ENCODE data around the gene ITPRID1. TPM values are rescaled to one million over a fixed set of nuclear protein-coding genes. Genes with fewer than 3 reads are reported as not detected.

ITPRID1 gene
- total RNA-seq, 4 donors from 2014 or later, result not detected

DNA sequence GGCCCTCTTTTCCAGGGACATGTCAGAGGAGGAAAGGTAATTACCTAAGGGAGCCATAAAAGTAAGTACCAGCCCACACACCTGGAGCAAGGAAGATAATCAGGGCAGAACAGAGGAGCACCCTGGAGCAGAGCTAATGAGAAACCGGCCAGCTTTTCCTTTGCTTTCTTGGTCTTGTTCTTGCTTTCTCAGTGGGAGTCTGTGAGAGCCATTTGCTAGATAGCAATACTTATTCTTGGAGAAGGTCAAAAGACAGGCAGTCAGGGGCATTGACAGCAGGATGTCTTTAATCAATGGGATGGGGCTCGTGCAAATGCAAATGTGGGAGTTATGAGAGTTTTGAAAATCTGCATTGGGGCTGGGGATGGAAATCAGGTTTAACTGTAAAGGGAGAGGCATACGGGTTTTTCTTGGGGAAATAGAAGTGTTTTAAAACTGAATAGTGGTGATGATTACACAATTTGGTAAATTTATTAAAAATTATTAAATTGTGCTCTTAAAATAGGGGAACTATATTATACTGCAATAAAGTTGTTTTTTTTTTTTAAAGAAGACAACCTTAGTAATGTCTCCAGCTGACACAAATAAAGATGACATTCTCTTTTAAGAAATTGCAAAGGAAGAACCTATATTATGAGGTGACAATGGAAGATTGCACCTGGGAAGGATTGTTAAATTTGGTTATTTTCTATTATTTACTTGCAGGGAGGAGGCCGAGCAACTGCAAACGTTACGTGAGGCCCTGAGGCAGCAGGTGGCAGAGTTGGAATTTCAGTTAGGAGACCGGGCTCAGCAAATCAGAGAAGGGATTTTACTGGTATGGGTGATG is 137.6 kb downstream of the ITPRID1 start:
- H3K36me3 ChIP-seq, result no peaks in the 10 kb centered on the region
- ATAC-seq, result no peak
- H3K27me3 ChIP-seq, result no peaks in the 10 kb centered on the region
- H3K4me3 ChIP-seq, result no peak overlapping the region
- in situ Hi-C loops (cut with MboI; ENCODE audit: low sequenced_read_pairs in 4 of 4) (no loop called here), intact Hi-C loops (cut with DNase I; ENCODE audit: low total_unique reads) (no loop called here)
- H3K4me1 ChIP-seq, result no peaks in the 10 kb centered on the region
- H3K9me3 ChIP-seq, result no peaks in the 10 kb centered on the region
- no peak overlapping the region for H3K27ac ChIP-seq
- DNase-seq, result no peak
- TF ChIP-seq POLR2A (IDR thresholded peaks at IDR 0.05), result no peak
- TF ChIP-seq, protein P1, sequence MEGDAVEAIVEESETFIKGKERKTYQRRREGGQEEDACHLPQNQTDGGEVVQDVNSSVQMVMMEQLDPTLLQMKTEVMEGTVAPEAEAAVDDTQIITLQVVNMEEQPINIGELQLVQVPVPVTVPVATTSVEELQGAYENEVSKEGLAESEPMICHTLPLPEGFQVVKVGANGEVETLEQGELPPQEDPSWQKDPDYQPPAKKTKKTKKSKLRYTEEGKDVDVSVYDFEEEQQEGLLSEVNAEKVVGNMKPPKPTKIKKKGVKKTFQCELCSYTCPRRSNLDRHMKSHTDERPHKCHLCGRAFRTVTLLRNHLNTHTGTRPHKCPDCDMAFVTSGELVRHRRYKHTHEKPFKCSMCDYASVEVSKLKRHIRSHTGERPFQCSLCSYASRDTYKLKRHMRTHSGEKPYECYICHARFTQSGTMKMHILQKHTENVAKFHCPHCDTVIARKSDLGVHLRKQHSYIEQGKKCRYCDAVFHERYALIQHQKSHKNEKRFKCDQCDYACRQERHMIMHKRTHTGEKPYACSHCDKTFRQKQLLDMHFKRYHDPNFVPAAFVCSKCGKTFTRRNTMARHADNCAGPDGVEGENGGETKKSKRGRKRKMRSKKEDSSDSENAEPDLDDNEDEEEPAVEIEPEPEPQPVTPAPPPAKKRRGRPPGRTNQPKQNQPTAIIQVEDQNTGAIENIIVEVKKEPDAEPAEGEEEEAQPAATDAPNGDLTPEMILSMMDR (IDR thresholded peaks at IDR 0.05 in 4 of 5, conservative IDR thresholded peaks at IDR 0.05 in 1 of 5), result no peak

DNA sequence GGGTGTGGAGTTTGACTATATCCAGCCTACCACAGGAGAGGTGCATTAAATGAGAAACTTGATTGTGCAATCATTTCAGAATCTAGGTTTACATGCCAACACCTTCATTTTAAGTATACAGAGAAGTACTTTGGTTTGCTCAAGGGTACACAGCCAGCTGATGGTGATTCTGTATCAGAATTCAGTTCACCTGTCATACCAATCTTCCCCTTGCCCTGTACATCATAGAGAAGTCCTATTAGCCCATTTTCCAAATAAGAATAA is 138.1 kb downstream of the ITPRID1 start:
- intact Hi-C loops (cut with DNase I; ENCODE audit: low total_unique reads), result no loop called here
- no peaks in the 10 kb centered on the region for H3K9me3 ChIP-seq
- ATAC-seq, result no peak

DNA sequence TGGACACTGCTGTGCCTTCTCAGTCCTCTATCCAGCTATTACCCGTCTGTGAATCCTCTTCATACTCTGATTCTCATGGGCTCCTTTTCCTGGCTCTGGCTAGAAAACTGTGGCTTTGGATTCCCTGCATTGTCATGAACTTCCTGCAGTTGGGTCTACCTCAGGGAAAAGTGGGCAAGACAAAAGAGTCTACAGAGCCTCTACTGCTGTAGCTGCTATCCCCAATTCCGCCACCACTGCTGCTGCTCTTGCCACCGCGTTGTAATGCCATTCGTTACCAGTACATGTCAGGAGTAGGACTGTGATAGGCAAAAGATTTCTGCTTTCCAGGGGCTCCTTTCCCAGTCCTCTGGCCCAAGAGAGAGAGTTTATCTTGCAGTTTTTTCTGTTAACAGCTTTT is 149.2 kb downstream of the ITPRID1 start:
- TF ChIP-seq POLR2A (IDR thresholded peaks at IDR 0.05), result no peak
- Histone ChIP-seq H3K27me3 (no peaks in the 10 kb centered on the region), H3K27ac (no peak overlapping the region), H3K4me3 (no peak overlapping the region), H3K36me3 (no peaks in the 10 kb centered on the region), H3K4me1 (no peaks in the 10 kb centered on the region), H3K9me3 (no peaks in the 10 kb centered on the region)
- intact Hi-C loops (cut with DNase I; ENCODE audit: low total_unique reads) (no loop called here), in situ Hi-C loops (cut with MboI; ENCODE audit: low sequenced_read_pairs in 4 of 4) (no loop called here)
- ATAC-seq (no peak), DNase-seq (no peak)

More for the DNA sequence above, 138.1 kb downstream of the ITPRID1 start:
- DNase-seq, result no peak
- no peak for TF ChIP-seq POLR2A (IDR thresholded peaks at IDR 0.05)
- TF ChIP-seq, protein P1 (IDR thresholded peaks at IDR 0.05 in 4 of 5, conservative IDR thresholded peaks at IDR 0.05 in 1 of 5), result no peak
- Histone ChIP-seq H3K36me3 (no peaks in the 10 kb centered on the region), H3K27ac (no peak overlapping the region), H3K4me3 (no peak overlapping the region), H3K4me1 (no peaks in the 10 kb centered on the region), H3K27me3 (no peaks in the 10 kb centered on the region)
- in situ Hi-C loops (cut with MboI; ENCODE audit: low sequenced_read_pairs in 4 of 4), result no loop called here

DNA sequence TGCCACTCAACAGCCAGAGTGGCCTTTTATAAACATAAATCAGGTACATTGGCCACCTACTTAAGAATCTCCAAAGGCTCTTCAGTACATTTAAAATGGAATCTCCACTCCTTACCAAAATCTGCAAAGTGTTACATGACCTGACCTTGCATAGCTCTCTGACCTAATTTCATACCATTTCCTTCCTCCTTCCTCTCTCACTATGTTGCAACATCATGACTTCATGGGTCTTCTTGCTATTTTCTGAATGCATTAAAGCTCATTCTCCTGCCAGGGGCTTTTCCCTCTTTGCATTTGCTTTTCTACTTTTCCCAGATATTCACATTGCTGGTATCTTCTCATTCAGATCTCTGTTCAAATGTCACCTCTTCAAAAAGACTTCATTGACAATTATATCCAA is 151.0 kb downstream of the ITPRID1 start:
- Histone ChIP-seq H3K9me3 (no peaks in the 10 kb centered on the region), H3K4me3 (no peak overlapping the region), H3K27ac (no peak overlapping the region), H3K27me3 (no peaks in the 10 kb centered on the region), H3K36me3 (no peaks in the 10 kb centered on the region), H3K4me1 (no peaks in the 10 kb centered on the region)
- ATAC-seq, result no peak
- TF ChIP-seq, protein P1 (IDR thresholded peaks at IDR 0.05 in 4 of 5, conservative IDR thresholded peaks at IDR 0.05 in 1 of 5), result no peak
- TF ChIP-seq POLR2A (IDR thresholded peaks at IDR 0.05), result no peak
- DNase-seq, result no peak
- intact Hi-C loops (cut with DNase I; ENCODE audit: low total_unique reads), result no loop called here
- in situ Hi-C loops (cut with MboI; ENCODE audit: low sequenced_read_pairs in 4 of 4), result no loop called here

DNA sequence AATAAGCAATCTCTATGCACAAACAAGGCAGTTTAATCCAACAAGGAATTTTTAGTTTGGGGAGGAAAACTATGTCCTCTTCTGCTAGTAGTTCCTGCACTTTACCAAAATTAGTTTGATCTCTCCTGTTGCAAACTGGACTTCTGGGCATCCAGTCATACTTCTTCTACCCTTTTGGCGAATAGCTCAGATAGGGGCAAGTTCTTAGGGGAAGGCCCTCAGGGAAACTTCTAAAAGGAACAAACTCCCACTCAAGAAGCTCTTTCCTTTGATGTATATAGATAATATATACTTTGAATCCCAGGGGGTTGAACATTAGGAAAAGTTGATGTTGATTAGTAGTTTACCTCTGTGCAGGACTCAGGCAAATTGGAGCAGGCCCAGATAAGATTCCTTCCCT is 151.7 kb downstream of the ITPRID1 start:
- DNase-seq, result no peak
- TF ChIP-seq, protein P1 (IDR thresholded peaks at IDR 0.05 in 4 of 5, conservative IDR thresholded peaks at IDR 0.05 in 1 of 5), result no peak
- TF ChIP-seq POLR2A (IDR thresholded peaks at IDR 0.05), result no peak
- Histone ChIP-seq H3K4me3 (no peak overlapping the region), H3K36me3 (no peaks in the 10 kb centered on the region), H3K27ac (no peak overlapping the region), H3K4me1 (no peaks in the 10 kb centered on the region), H3K27me3 (no peaks in the 10 kb centered on the region), H3K9me3 (no peaks in the 10 kb centered on the region)
- in situ Hi-C loops (cut with MboI; ENCODE audit: low sequenced_read_pairs in 4 of 4), result no loop called here
- intact Hi-C loops (cut with DNase I; ENCODE audit: low total_unique reads), result no loop called here
- ATAC-seq, result no peak

Data from gastrocnemius medialis (tissue), 4 donors.